CD14-positive monocyte (primary cell): Measurements from ENCODE around the gene PATE2. TPM values are rescaled to one million over a fixed set of nuclear protein-coding genes. Genes with fewer than 3 reads are reported as not detected.

ENCODE experiments used
- DNase-seq, 3 donors: peaks; one replicate each; pipeline ENCODE4 v3.0.0-alpha.2; 2011 to 2022
- H2AFZ ChIP-seq: 2 replicates; pipeline ENCODE4 v1.6.0; 2012; ENCODE audit warnings: mild to moderate bottlenecking, low read depth, low read length, inconsistent platforms; ENCODE audit not compliant: insufficient read depth, poor library complexity, severe bottlenecking
- H3K27ac ChIP-seq, 2 donors: 1 replicate in 1 of 2; 2 replicates in 1 of 2; pipeline ENCODE4 v1.5.1; 2012 to 2013; ENCODE audit warnings: low read length in 2 of 2, control low read depth in 1 of 2, inconsistent platforms in 1 of 2, low read depth in 1 of 2, mild to moderate bottlenecking in 1 of 2
- H3K27me3 ChIP-seq, 2 donors: one replicate each; pipeline versions ENCODE4 v1.6.0 to v1.6.1; 2011 to 2013; ENCODE audit warnings: low read length in 2 of 2; ENCODE audit not compliant: control insufficient read depth in 2 of 2, insufficient read depth in 2 of 2
- H3K36me3 ChIP-seq, 2 donors: replicated peaks in 1 of 2; 1 replicate in 1 of 2; 2 replicates in 1 of 2; pipeline versions ENCODE4 v1.5.1 to v1.6.1; 2012 to 2013; ENCODE audit warnings: low read length in 2 of 2, control low read depth in 1 of 2, inconsistent platforms in 1 of 2, mild to moderate bottlenecking in 1 of 2; ENCODE audit not compliant: insufficient read depth in 2 of 2, control insufficient read depth in 1 of 2
- H3K4me1 ChIP-seq, 2 donors: 1 replicate in 1 of 2; 2 replicates in 1 of 2; pipeline versions ENCODE4 v1.5.1 to v1.6.1; 2012 to 2013; ENCODE audit warnings: low read length in 2 of 2, control low read depth in 1 of 2, inconsistent platforms in 1 of 2, mild to moderate bottlenecking in 1 of 2, moderate library complexity in 1 of 2; ENCODE audit not compliant: insufficient read depth in 2 of 2, control insufficient read depth in 1 of 2
- H3K4me2 ChIP-seq: replicated peaks from 2 replicates; pipeline ENCODE3; 2012; ENCODE audit warnings: low read length, moderate library complexity, mild to moderate bottlenecking; ENCODE audit not compliant: poor library complexity, severe bottlenecking; ENCODE audit errors: extremely low read depth
- H3K4me3 ChIP-seq, 3 experiments: fragments of 200-600 bp in 1 of 3; sonication (generic) in 1 of 3; replicated peaks in 1 of 3; 1 replicate in 2 of 3; 2 replicates in 1 of 3; pipeline ENCODE4 v1.5.1; 2011 to 2013; ENCODE audit warnings: low read length in 3 of 3, mild to moderate bottlenecking in 3 of 3, control low read depth in 2 of 3, low read depth in 2 of 3, inconsistent platforms in 1 of 3, moderate library complexity in 1 of 3
- H3K79me2 ChIP-seq: 2 replicates; pipeline ENCODE4 v1.6.0; 2012; ENCODE audit warnings: mild to moderate bottlenecking, control low read depth, inconsistent platforms, low read length, moderate library complexity; ENCODE audit not compliant: insufficient read depth
- H3K9ac ChIP-seq: 2 replicates; pipeline ENCODE4 v1.6.0; 2017; ENCODE audit warnings: low read length, mild to moderate bottlenecking; ENCODE audit not compliant: insufficient read depth, poor library complexity, severe bottlenecking
- H3K9me3 ChIP-seq, 2 donors: replicated peaks in 1 of 2; 1 replicate in 1 of 2; 2 replicates in 1 of 2; pipeline versions ENCODE4 v1.5.1 to v1.6.1; 2012 to 2013; ENCODE audit warnings: low read length in 2 of 2, control low read depth in 1 of 2; ENCODE audit not compliant: control insufficient read depth in 1 of 2, insufficient read depth in 1 of 2
- H4K20me1 ChIP-seq: 2 replicates; pipeline ENCODE4 v1.6.0; 2012; ENCODE audit warnings: mild to moderate bottlenecking, low read length, control low read depth, moderate library complexity; ENCODE audit not compliant: insufficient read depth
- H3K27ac Mint-ChIP-seq, 7 donors: one replicate each; pipeline ENCODE4 v1.8.0; 2020; ENCODE audit warnings: mild to moderate bottlenecking in 7 of 7, mixed read lengths in 7 of 7, moderate library complexity in 6 of 7, inconsistent platforms in 2 of 7
- H3K27me3 Mint-ChIP-seq, 3 donors: one replicate each; pipeline ENCODE4 v1.8.0; 2021 to 2022; ENCODE audit warnings: low read depth in 3 of 3, mild to moderate bottlenecking in 3 of 3, mixed read lengths in 3 of 3, moderate library complexity in 3 of 3, inconsistent platforms in 1 of 3
- H3K36me3 Mint-ChIP-seq, 2 donors: one replicate each; pipeline ENCODE4 v1.8.0; 2020; ENCODE audit warnings: mixed read lengths in 2 of 2, inconsistent platforms in 1 of 2, mild to moderate bottlenecking in 1 of 2
- H3K4me1 Mint-ChIP-seq: one replicate; pipeline ENCODE4 v1.8.0; 2020; ENCODE audit warnings: mild to moderate bottlenecking, mixed read lengths
- H3K4me3 Mint-ChIP-seq, 2 donors: one replicate each; pipeline ENCODE4 v1.8.0; 2020; ENCODE audit warnings: mild to moderate bottlenecking in 2 of 2, mixed read lengths in 2 of 2, moderate library complexity in 1 of 2
- H3K9me3 Mint-ChIP-seq, 7 donors: one replicate each; pipeline ENCODE4 v1.8.0; 2020 to 2022; ENCODE audit warnings: mixed read lengths in 7 of 7, mild to moderate bottlenecking in 6 of 7, moderate library complexity in 6 of 7, inconsistent platforms in 2 of 7
- WGBS: methylation state at CpG from one replicate; pipeline ENCODE4 v1.1.5; 2013; ENCODE audit warnings: missing lambda C conversion rate; ENCODE audit not compliant: insufficient coverage; 5-methylcytosine and 5-hydroxymethylcytosine counted together
- intact Hi-C, 2 donors: fragments of 100-400 bp; cut with micrococcal nuclease; formaldehyde crosslinking; loops; one replicate each; pipeline versions ENCODE4 v1.15.0 to v1.15.1; 2023
- polyA plus RNA-seq, 3 donors: library from polyadenylated mRNA; depleted of rRNA in 1 of 3; unstranded in 2 of 3; stranded (reverse) in 1 of 3; fragments of 300-500 nt in 2 of 3; fragments of >200 nt in 1 of 3; fragmentation: Illumina TruSeq in 2 of 3; gene quantifications; 1 replicate in 2 of 3; 2 replicates in 1 of 3; pipeline ENCODE4 v1.2.3, GENCODE V29; 2012 to 2021
- TF ChIP-seq, protein P1 (sequence below): fragments of 200-600 bp; IDR thresholded peaks from one replicate; pipeline ENCODE4 v1.8.0; 2022; ENCODE audit warnings: antibody characterized with exemption, mild to moderate bottlenecking

Gene PATE2
- polyA plus RNA-seq, 3 donors: not detected

DNA sequence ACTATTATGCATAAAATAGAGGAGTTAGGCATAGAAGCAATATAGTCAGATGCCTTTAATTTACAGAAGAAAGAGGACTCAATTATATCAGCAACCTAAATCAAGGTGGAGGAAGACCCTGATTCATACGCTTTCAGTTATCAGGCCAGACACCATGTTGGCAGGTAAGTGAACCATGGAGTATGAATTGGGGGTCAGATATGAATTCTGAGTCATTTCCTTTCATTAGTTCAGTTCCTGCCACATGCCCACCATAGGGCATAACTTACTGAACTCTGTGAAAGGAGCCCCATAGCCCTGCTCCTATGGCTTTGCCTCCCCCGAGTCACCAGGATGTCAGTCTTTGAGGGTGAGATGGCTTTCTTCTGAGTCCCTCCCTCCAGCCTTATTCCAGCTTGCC is 15.1 kb downstream of the PATE2 start:
- Mint-ChIP-seq H3K4me1 (no peaks in the 10 kb centered on the region), H3K36me3 (no peaks in the 10 kb centered on the region), H3K4me3 (no peak overlapping the region), H3K27ac (no peak overlapping the region), H3K9me3 (peaks cover 0 to 3% (median 2%) of the 10 kb centered on the region in 7 donors), H3K27me3 (peaks cover 0 to 2% (median 2%) of the 10 kb centered on the region in 3 donors)
- Histone ChIP-seq H3K9me3 (no peaks in the 10 kb centered on the region), H3K9ac (no peak overlapping the region), H3K79me2 (no peaks in the 10 kb centered on the region), H3K4me2 (no peak overlapping the region), H3K27ac (no peak overlapping the region), H3K27me3 (no peaks in the 10 kb centered on the region), H3K4me3 (no peak overlapping the region), H3K4me1 (no peaks in the 10 kb centered on the region), H4K20me1 (no peaks in the 10 kb centered on the region), H3K36me3 (no peaks in the 10 kb centered on the region), H2AFZ (no peak overlapping the region)
- DNase-seq: no peak
- intact Hi-C loops: no loop called here
- no CpG with 5 or more reads among the region's 2 CpGs for WGBS
- TF ChIP-seq, protein P1, sequence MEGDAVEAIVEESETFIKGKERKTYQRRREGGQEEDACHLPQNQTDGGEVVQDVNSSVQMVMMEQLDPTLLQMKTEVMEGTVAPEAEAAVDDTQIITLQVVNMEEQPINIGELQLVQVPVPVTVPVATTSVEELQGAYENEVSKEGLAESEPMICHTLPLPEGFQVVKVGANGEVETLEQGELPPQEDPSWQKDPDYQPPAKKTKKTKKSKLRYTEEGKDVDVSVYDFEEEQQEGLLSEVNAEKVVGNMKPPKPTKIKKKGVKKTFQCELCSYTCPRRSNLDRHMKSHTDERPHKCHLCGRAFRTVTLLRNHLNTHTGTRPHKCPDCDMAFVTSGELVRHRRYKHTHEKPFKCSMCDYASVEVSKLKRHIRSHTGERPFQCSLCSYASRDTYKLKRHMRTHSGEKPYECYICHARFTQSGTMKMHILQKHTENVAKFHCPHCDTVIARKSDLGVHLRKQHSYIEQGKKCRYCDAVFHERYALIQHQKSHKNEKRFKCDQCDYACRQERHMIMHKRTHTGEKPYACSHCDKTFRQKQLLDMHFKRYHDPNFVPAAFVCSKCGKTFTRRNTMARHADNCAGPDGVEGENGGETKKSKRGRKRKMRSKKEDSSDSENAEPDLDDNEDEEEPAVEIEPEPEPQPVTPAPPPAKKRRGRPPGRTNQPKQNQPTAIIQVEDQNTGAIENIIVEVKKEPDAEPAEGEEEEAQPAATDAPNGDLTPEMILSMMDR: no peak

DNA sequence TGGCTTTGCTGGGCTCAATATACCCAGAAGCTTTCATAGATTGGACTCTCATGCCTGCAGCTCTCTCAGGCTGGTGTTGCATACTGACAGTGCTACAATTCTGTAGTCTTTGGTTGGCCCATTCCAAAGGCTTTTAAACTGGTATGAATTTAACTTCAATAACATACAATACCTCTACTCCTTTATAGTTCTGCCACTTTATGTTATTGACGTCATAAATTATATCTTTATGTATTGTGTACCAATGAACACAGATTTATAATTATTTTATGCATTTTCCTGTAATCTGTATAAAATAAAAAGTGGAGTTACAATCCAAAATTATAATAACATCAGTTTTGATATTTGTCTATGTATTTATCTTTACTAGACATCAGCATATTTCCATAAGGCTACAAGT is 16.2 kb downstream of the PATE2 start:
- Mint-ChIP-seq H3K27ac (no peak overlapping the region), H3K4me3 (no peak overlapping the region), H3K27me3 (peaks cover 0 to 2% (median 0%) of the 10 kb centered on the region in 3 donors), H3K36me3 (no peaks in the 10 kb centered on the region), H3K9me3 (peaks cover 0 to 7% (median 3%) of the 10 kb centered on the region in 7 donors), H3K4me1 (no peaks in the 10 kb centered on the region)
- no peaks in the 10 kb centered on the region for H3K4me1 ChIP-seq
- H3K36me3 ChIP-seq: no peaks in the 10 kb centered on the region
- no peaks in the 10 kb centered on the region for H4K20me1 ChIP-seq
- H3K4me2 ChIP-seq: no peak overlapping the region
- no peaks in the 10 kb centered on the region for H3K27me3 ChIP-seq
- H2AFZ ChIP-seq: no peak overlapping the region
- H3K79me2 ChIP-seq: no peaks in the 10 kb centered on the region
- no peak overlapping the region for H3K27ac ChIP-seq
- TF ChIP-seq, protein P1: no peak
- no peak for DNase-seq
- no peak overlapping the region for H3K4me3 ChIP-seq
- H3K9me3 ChIP-seq: no peaks in the 10 kb centered on the region
- intact Hi-C loops: no loop called here
- no peak overlapping the region for H3K9ac ChIP-seq
- no CpG with 5 or more reads among the region's 1 CpG for WGBS
